ENCODE results near the gene CIITA.

CIITA gene

DNA sequence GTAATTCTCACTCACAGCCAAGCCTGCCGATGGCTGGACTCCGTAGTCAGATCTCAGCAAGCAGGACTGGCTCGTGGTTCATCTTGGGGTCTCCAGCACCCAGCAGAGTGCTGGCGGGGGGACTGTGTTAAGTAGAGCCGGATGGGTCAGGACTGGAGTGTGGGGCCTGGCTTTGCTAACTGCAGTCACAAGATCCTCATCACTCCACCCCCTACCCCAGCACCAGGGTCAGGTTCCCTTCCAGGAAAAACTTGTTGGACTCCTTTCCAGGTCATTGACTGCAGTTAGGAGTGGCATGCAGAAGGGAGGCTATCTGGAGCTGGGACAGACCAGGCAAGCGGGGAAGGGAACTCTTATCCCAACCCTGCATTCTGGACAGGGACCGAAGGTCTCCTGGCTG is 6.0 kb downstream of the CIITA start:
- Histone ChIP-seq H3F3A (ENCODE audit: control insufficient read depth, insufficient read depth) (peaks cover 40% of the 10 kb centered on the region), H3K9me3 (ENCODE audit: control insufficient read depth, insufficient read depth, low read length) (no peaks in the 10 kb centered on the region), H4K20me1 (ENCODE audit: control insufficient read depth, insufficient read depth, low read depth, low read length) (no peaks in the 10 kb centered on the region), H3K27ac (ENCODE audit: low read depth, low read length) (no peak overlapping the region), H3K4me3 (ENCODE audit: low read length) (no peak overlapping the region), H3K27me3 (ENCODE audit: control insufficient read depth, low read length) (no peaks in the 10 kb centered on the region), H3K4me1 (ENCODE audit: control insufficient read depth, low read length) (peaks cover 97% of the 10 kb centered on the region), H3K9me2 (replicated peaks; ENCODE audit: control insufficient read depth, low read length) (no peaks in the 10 kb centered on the region), H3K36me3 (ENCODE audit: control insufficient read depth, low read length) (peaks cover 87% of the 10 kb centered on the region), H3K79me2 (ENCODE audit: control insufficient read depth, low read length) (peaks cover 98% of the 10 kb centered on the region), H3K4me2 (ENCODE audit: low read length) (0 out of 2 replicates have a peak overlapping the region, but pooled peaks have one; percentile 97)
- no peak for TF ChIP-seq EZH2phosphoT487 (IDR thresholded peaks at IDR 0.05; ENCODE audit: borderline replicate concordance, low read length)
- TF ChIP-seq, protein P1, sequence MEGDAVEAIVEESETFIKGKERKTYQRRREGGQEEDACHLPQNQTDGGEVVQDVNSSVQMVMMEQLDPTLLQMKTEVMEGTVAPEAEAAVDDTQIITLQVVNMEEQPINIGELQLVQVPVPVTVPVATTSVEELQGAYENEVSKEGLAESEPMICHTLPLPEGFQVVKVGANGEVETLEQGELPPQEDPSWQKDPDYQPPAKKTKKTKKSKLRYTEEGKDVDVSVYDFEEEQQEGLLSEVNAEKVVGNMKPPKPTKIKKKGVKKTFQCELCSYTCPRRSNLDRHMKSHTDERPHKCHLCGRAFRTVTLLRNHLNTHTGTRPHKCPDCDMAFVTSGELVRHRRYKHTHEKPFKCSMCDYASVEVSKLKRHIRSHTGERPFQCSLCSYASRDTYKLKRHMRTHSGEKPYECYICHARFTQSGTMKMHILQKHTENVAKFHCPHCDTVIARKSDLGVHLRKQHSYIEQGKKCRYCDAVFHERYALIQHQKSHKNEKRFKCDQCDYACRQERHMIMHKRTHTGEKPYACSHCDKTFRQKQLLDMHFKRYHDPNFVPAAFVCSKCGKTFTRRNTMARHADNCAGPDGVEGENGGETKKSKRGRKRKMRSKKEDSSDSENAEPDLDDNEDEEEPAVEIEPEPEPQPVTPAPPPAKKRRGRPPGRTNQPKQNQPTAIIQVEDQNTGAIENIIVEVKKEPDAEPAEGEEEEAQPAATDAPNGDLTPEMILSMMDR (IDR thresholded peaks at IDR 0.05; ENCODE audit: low read depth, low read length, poor library complexity, severe bottlenecking) = no peak

DNA sequence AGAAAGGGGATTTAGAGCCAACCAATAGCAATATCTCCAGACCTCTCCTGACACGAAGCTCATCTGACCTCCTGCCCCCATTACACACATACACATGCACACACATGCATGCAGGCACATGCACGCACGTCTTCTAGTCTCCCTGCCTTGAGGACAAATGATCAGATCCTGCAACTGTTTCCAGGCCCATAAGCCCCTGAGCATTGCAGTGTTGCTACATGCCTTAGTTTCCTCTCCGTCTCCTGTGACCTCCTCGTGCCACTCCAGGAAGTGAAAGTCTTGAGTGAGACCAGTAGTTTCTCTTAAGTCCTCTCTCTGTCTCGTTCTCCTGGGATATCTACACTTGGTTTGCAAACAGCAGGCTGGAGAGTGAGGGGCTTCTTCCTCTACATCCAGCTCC is 8.2 kb downstream of the CIITA start:
- Histone ChIP-seq H3K9me2 (replicated peaks; ENCODE audit: control insufficient read depth, low read length) (no peaks in the 10 kb centered on the region), H3K36me3 (ENCODE audit: control insufficient read depth, low read length) (peaks cover 74% of the 10 kb centered on the region), H3K4me2 (ENCODE audit: low read length) (peak overlapping the region; percentile 97), H3K27me3 (ENCODE audit: control insufficient read depth, low read length) (no peaks in the 10 kb centered on the region), H3K4me1 (ENCODE audit: control insufficient read depth, low read length) (peaks cover 98% of the 10 kb centered on the region), H3K4me3 (ENCODE audit: low read length) (peak overlapping the region; percentile 78), H4K20me1 (ENCODE audit: control insufficient read depth, insufficient read depth, low read depth, low read length) (no peaks in the 10 kb centered on the region), H3K9me3 (ENCODE audit: control insufficient read depth, insufficient read depth, low read length) (no peaks in the 10 kb centered on the region), H3F3A (ENCODE audit: control insufficient read depth, insufficient read depth) (peaks cover 47% of the 10 kb centered on the region), H3K79me2 (ENCODE audit: control insufficient read depth, low read length) (peaks cover 98% of the 10 kb centered on the region), H3K27ac (ENCODE audit: low read depth, low read length) (peak overlapping the region; percentile 93)
- no peak for TF ChIP-seq EZH2phosphoT487 (IDR thresholded peaks at IDR 0.05; ENCODE audit: borderline replicate concordance, low read length)
- TF ChIP-seq, protein P1 (IDR thresholded peaks at IDR 0.05; ENCODE audit: low read depth, low read length, poor library complexity, severe bottlenecking) = no peak

DNA sequence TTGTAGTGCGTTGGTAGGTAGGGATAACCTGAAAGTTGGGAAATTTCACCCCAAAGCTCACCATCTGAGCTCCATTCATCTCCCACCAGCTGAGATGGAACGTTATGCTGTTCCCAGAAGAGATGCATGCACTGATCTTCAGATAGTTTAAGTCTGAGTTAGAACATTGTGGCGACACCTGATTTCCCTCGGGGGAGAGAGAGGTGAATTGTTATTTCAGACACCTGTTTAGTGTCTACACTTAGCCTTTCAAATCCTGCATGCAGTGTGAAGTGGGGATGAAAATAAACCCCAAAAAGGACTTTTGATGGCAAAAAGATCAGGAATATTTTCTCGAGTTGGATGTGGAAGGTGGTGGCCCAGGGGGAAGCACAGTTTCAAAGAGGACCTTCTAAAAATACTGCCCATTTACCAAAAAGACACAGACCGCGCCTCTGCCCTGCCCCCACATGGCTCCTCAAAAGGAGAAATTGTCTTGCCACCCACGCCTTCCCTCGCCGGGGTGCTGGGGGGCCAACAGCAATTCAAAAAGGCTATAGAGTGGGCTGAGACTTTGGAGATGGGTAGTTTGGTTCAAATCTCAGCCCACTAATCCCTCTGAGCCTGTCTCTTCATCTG is 11.4 kb downstream of the CIITA start:
- TF ChIP-seq, protein P1 (IDR thresholded peaks at IDR 0.05; ENCODE audit: low read depth, low read length, poor library complexity, severe bottlenecking) = no peak
- TF ChIP-seq EZH2phosphoT487 (IDR thresholded peaks at IDR 0.05; ENCODE audit: borderline replicate concordance, low read length) = no peak
- Histone ChIP-seq H3K4me2 (ENCODE audit: low read length) (peak overlapping the region; percentile 97), H3K79me2 (ENCODE audit: control insufficient read depth, low read length) (peaks cover 89% of the 10 kb centered on the region), H3K27ac (ENCODE audit: low read depth, low read length) (peak overlapping the region; percentile 93), H3K4me3 (ENCODE audit: low read length) (peak overlapping the region; percentile 78), H3F3A (ENCODE audit: control insufficient read depth, insufficient read depth) (peaks cover 49% of the 10 kb centered on the region), H3K9me2 (replicated peaks; ENCODE audit: control insufficient read depth, low read length) (no peaks in the 10 kb centered on the region), H4K20me1 (ENCODE audit: control insufficient read depth, insufficient read depth, low read depth, low read length) (no peaks in the 10 kb centered on the region), H3K9me3 (ENCODE audit: control insufficient read depth, insufficient read depth, low read length) (no peaks in the 10 kb centered on the region), H3K27me3 (ENCODE audit: control insufficient read depth, low read length) (no peaks in the 10 kb centered on the region), H3K4me1 (ENCODE audit: control insufficient read depth, low read length) (peaks cover 100% of the 10 kb centered on the region), H3K36me3 (ENCODE audit: control insufficient read depth, low read length) (peaks cover 61% of the 10 kb centered on the region)

Data from DOHH2 (cell line).